ENCODE data around the gene HECTD4. TPM values are rescaled to one million over a fixed set of nuclear protein-coding genes. Genes with fewer than 3 reads are reported as not detected.
"Not testable (repeated sequence)": the region's sequence is repeated elsewhere in the genome, so short reads cannot be mapped to it uniquely, and the experiment has no call there.

HECTD4 gene
- total RNA-seq, 2 experiments from 2014 or later: 34.5 to 62.4 TPM

DNA sequence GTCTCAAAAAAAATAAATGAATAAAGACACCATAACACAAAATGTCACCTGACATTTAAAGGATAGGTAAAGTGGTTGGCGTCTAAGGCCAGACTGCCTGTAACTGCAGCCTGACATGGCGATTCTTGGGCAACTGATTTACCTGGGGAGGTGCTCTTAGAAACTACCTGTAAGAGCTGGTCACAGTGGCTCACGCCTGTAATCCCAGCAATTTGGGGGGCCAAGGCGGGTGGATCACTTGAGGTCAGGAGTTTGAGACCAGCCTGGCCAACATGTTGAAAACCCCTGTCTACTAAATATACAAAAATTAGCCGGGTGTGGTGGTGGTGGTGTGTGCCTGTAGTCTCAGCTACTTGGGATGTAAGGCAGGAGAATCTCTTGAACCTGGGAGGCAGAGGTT, 18.8 kb upstream of the HECTD4 start:
- Histone ChIP-seq H2AFZ (ENCODE audit: low read length) (no peak overlapping the region), H3K4me2 (ENCODE audit: low read length) (no peak overlapping the region), H3K4me3 (ENCODE audit: low read depth, low read length, poor library complexity, severe bottlenecking) (no peak overlapping the region), H4K20me1 (ENCODE audit: insufficient read depth, low read length) (peaks cover 16% of the 10 kb centered on the region; the same call in 1 of the 2 replicates), H3K36me3 (ENCODE audit: insufficient read depth, low read length) (peaks cover 28% of the 10 kb centered on the region), H3K9me2 (ENCODE audit: insufficient read depth, low read length) (no peaks in the 10 kb centered on the region), H3K79me2 (ENCODE audit: insufficient read depth, low read depth, low read length) (peaks cover 8% of the 10 kb centered on the region; the same call in 1 of the 2 replicates), H3K27ac (ENCODE audit: low read depth, low read length, poor library complexity, severe bottlenecking) (no peak overlapping the region), H3K9me3 (ENCODE audit: low read length) (no peaks in the 10 kb centered on the region), H3K4me1 (ENCODE audit: insufficient read depth, low read length, poor library complexity, severe bottlenecking) (peaks cover 7% of the 10 kb centered on the region)
- TF ChIP-seq, protein P1, sequence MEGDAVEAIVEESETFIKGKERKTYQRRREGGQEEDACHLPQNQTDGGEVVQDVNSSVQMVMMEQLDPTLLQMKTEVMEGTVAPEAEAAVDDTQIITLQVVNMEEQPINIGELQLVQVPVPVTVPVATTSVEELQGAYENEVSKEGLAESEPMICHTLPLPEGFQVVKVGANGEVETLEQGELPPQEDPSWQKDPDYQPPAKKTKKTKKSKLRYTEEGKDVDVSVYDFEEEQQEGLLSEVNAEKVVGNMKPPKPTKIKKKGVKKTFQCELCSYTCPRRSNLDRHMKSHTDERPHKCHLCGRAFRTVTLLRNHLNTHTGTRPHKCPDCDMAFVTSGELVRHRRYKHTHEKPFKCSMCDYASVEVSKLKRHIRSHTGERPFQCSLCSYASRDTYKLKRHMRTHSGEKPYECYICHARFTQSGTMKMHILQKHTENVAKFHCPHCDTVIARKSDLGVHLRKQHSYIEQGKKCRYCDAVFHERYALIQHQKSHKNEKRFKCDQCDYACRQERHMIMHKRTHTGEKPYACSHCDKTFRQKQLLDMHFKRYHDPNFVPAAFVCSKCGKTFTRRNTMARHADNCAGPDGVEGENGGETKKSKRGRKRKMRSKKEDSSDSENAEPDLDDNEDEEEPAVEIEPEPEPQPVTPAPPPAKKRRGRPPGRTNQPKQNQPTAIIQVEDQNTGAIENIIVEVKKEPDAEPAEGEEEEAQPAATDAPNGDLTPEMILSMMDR (conservative IDR thresholded peaks at IDR 0.05; ENCODE audit: low read length): no peak
- TF ChIP-seq EZH2phosphoT487 (IDR thresholded peaks at IDR 0.05; ENCODE audit: borderline replicate concordance, low read depth, low read length): no peak
- intact Hi-C loops (cut with micrococcal nuclease; ENCODE audit: unreplicated experiment): no loop called here
- BruUV-seq (replicated peaks): no TSS peak
- ChIA-PET POLR2A (no interaction called here), CTCF (ENCODE audit: unreplicated experiment) (no interaction called here)
- DNase-seq (ENCODE audit: low spot score): no peak

DNA sequence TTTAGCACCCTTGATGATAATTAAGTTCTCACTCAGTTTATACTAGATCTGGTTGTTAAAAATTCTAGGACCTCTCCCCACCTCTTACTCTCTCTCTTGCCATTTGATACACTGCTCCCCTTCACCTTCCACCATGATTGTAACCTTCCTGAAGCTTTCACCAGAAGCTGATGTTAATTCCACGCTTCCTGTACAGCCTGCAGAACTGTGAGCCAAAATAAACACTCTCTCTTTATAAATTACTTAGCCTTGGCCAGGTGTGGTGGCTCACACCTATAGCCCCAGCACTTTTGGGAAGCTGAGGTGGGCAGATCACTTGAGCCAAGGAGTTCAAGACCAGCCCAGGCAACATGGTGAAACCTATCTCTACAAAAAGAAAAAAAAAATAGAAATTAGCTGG, 11.1 kb upstream of the HECTD4 start:
- BruUV-seq (replicated peaks): no TSS peak
- H2AFZ ChIP-seq (ENCODE audit: low read length): no peak overlapping the region
- H4K20me1 ChIP-seq (ENCODE audit: insufficient read depth, low read length): no peaks in the 10 kb centered on the region
- no peak for DNase-seq (ENCODE audit: low spot score)
- H3K4me3 ChIP-seq (ENCODE audit: low read depth, low read length, poor library complexity, severe bottlenecking): no peak overlapping the region
- no peaks in the 10 kb centered on the region for H3K36me3 ChIP-seq (ENCODE audit: insufficient read depth, low read length)
- TF ChIP-seq, protein P1 (conservative IDR thresholded peaks at IDR 0.05; ENCODE audit: low read length): no peak
- TF ChIP-seq EZH2phosphoT487 (IDR thresholded peaks at IDR 0.05; ENCODE audit: borderline replicate concordance, low read depth, low read length): no peak
- no peaks in the 10 kb centered on the region for H3K4me1 ChIP-seq (ENCODE audit: insufficient read depth, low read length, poor library complexity, severe bottlenecking)
- ChIA-PET CTCF (ENCODE audit: unreplicated experiment) (no interaction called here), POLR2A (interaction anchor here (0.9 kb wide), 1 partner anchor 9 kb away, joined by 4 read pairs; no protein-coding TSS in a partner anchor)
- H3K27ac ChIP-seq (ENCODE audit: low read depth, low read length, poor library complexity, severe bottlenecking): no peak overlapping the region
- intact Hi-C loops (cut with micrococcal nuclease; ENCODE audit: unreplicated experiment): no loop called here
- H3K9me3 ChIP-seq (ENCODE audit: low read length): no peaks in the 10 kb centered on the region
- H3K79me2 ChIP-seq (ENCODE audit: insufficient read depth, low read depth, low read length): no peaks in the 10 kb centered on the region
- H3K4me2 ChIP-seq (ENCODE audit: low read length): no peak overlapping the region
- no peaks in the 10 kb centered on the region for H3K9me2 ChIP-seq (ENCODE audit: insufficient read depth, low read length)

DNA sequence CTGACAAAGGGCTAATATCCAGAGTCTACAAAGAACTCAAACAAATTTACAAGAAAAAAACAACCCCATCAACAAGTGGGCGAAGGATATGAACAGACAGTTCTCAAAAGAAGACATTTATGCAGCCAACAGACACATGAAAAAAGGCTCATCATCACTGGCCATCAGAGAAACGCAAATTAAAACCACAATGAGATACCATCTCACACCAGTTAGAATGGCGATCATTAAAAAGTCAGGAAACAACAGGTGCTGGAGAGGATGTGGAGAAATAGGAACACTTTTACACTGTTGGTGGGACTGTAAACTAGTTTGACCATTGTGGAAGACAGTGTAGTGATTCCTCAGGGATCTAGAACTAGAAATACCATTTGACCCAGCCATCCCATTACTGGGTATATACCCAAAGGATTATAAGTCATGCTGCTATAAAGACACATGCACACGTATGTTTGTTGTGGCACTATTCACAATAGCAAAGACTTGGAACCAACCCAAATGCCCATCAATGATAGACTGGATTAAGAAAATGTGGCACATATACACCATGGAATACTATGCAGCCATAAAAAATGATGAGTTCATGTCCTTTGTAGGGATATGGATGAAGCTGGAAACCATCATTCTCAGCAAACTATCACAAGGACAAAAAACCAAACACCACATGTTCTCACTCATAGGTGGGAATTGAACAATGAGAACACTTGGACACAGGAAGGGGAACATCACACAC, 7.9 kb upstream of the HECTD4 start:
- intact Hi-C loops (cut with micrococcal nuclease; ENCODE audit: unreplicated experiment): loop anchor here (10.0 kb wide), 2 partner anchors 285 to 545 kb away; partner anchors contain the start of genes MAPKAPK5 and NAA25

More for the DNA sequence above, 7.9 kb upstream of the HECTD4 start:
- H3K9me2 ChIP-seq (ENCODE audit: insufficient read depth, low read length); H2AFZ ChIP-seq (ENCODE audit: low read length); H3K79me2 ChIP-seq (ENCODE audit: insufficient read depth, low read depth, low read length); H3K27ac ChIP-seq (ENCODE audit: low read depth, low read length, poor library complexity, severe bottlenecking); H4K20me1 ChIP-seq (ENCODE audit: insufficient read depth, low read length); H3K4me3 ChIP-seq (ENCODE audit: low read depth, low read length, poor library complexity, severe bottlenecking); BruUV-seq (replicated peaks); H3K9me3 ChIP-seq (ENCODE audit: low read length); CTCF ChIA-PET (ENCODE audit: unreplicated experiment); H3K36me3 ChIP-seq (ENCODE audit: insufficient read depth, low read length); DNase-seq (ENCODE audit: low spot score); H3K4me2 ChIP-seq (ENCODE audit: low read length); H3K4me1 ChIP-seq (ENCODE audit: insufficient read depth, low read length, poor library complexity, severe bottlenecking): not testable (repeated sequence)
- POLR2A ChIA-PET: interaction anchor here (0.6 to 0.7 kb wide), 2 partner anchors 356 to 448 kb away, joined by 3 read pairs; no protein-coding TSS in a partner anchor
